Spleen (tissue), 11 donors: ENCODE data around the gene VPS8. TPM values are rescaled to one million over a fixed set of nuclear protein-coding genes. Genes with fewer than 3 reads are reported as not detected.
"Not testable (repeated sequence)": the region's sequence is repeated elsewhere in the genome, so short reads cannot be mapped to it uniquely, and the experiment has no call there.

Experiments used
- DNase-seq: peaks from one replicate; pipeline ENCODE4 v3.0.0-alpha.2; 2020
- H3K27ac ChIP-seq, 8 donors: fragments of 200-600 bp; sonication (generic) in 7 of 8; 1 replicate in 4 of 8; 2 replicates in 4 of 8; pipeline versions ENCODE4 v1.5.0 to v1.8.0; 2016 to 2021; ENCODE audit warnings: inconsistent platforms in 4 of 8, mild to moderate bottlenecking in 4 of 8, moderate library complexity in 1 of 8
- H3K27me3 ChIP-seq, 7 donors: fragments of 200-600 bp; sonication (generic) in 6 of 7; replicated peaks in 1 of 7; 1 replicate in 4 of 7; 2 replicates in 3 of 7; pipeline versions ENCODE4 v1.5.0 to v1.8.0; 2016 to 2021; ENCODE audit warnings: inconsistent platforms in 3 of 7, mild to moderate bottlenecking in 1 of 7
- H3K36me3 ChIP-seq, 6 donors: fragments of 200-600 bp; sonication (generic) in 5 of 6; 1 replicate in 4 of 6; 2 replicates in 2 of 6; pipeline versions ENCODE4 v1.5.0 to v1.8.0; 2016 to 2021; ENCODE audit warnings: inconsistent platforms in 2 of 6
- H3K4me1 ChIP-seq, 6 donors: fragments of 200-600 bp; sonication (generic) in 5 of 6; 1 replicate in 3 of 6; 2 replicates in 3 of 6; pipeline versions ENCODE4 v1.5.0 to v1.8.0; 2016 to 2021; ENCODE audit warnings: inconsistent platforms in 3 of 6
- H3K4me3 ChIP-seq, 8 donors: fragments of 200-600 bp; sonication (generic) in 7 of 8; 1 replicate in 4 of 8; 2 replicates in 4 of 8; pipeline versions ENCODE4 v1.5.0 to v1.8.0; 2016 to 2021; ENCODE audit warnings: inconsistent platforms in 4 of 8, mild to moderate bottlenecking in 4 of 8, moderate library complexity in 2 of 8
- H3K9me3 ChIP-seq, 8 donors: fragments of 200-600 bp; sonication (generic) in 7 of 8; 1 replicate in 4 of 8; 2 replicates in 4 of 8; pipeline versions ENCODE4 v1.5.0 to v1.8.0; 2016 to 2021; ENCODE audit warnings: inconsistent platforms in 4 of 8
- POLR2A ChIP-seq, 3 donors: fragments of 450-650 bp; IDR thresholded peaks; one replicate each; pipeline ENCODE4 v1.5.1; 2017; ENCODE audit warnings: antibody characterized with exemption in 3 of 3, mild to moderate bottlenecking in 1 of 3
- POLR2AphosphoS5 ChIP-seq, 3 donors: sonication (generic); formaldehyde crosslinking; IDR thresholded peaks; one replicate each; pipeline ENCODE4 v1.5.1; 2017; ENCODE audit warnings: antibody characterized with exemption in 3 of 3
- WGBS, 5 donors: extraction: QIAGEN DNeasy Blood & Tissue Kit in 3 of 5; methylation state at CpG; one replicate each; pipeline versions ENCODE4 v1.1.5 to v1.1.7; 2013 to 2018; 5-methylcytosine and 5-hydroxymethylcytosine counted together
- intact Hi-C: fragments of 100-400 bp; cut with DNase I; formaldehyde crosslinking; loops from one replicate; pipeline ENCODE4 v1.15.0; 2023; ENCODE audit warnings: low total_unique reads
- polyA plus RNA-seq, 3 donors: library from polyadenylated mRNA; stranded (reverse); fragments of 200-250 nt; gene quantifications; one replicate each; pipeline ENCODE4 v1.2.1, GENCODE V29; 2013
- total RNA-seq, 7 donors: library from RNA; depleted of rRNA in 3 of 7; stranded (reverse); fragments of >200 nt in 3 of 7; fragmentation: NEBNext Ultra II Directional in 4 of 7; extraction: Animal tissue kit (Norgen Biotek cat#: 25700) in 4 of 7; gene quantifications; one replicate each; pipeline versions ENCODE4 v1.1.0 to v1.2.1, GENCODE V29; 2016 to 2021
- TF ChIP-seq, protein P1 (sequence below), 11 experiments: fragments of 200-600 bp in 7 of 11; fragments of 450-650 bp in 4 of 11; sonication (generic) in 4 of 11; IDR thresholded peaks in 8 of 11; conservative IDR thresholded peaks in 3 of 11; 1 replicate in 7 of 11; 2 replicates in 4 of 11; pipeline versions ENCODE4 v1.4.0 to v1.8.0; 2016 to 2021; ENCODE audit warnings: antibody characterized with exemption in 11 of 11, inconsistent platforms in 4 of 11, mild to moderate bottlenecking in 1 of 11
- donor health status: healthy with polysubstance abuse.
- donor health status: DM: no; HTN: no; CAD: no; lungs with moderate emphysema.
- donor health status: DM: no; HTN: no; CAD: no.
- donor health status: Bipolar disorder and iron deficiency.
- donor health status: healthy.
- donor health status: DM: no; HTN: no; CAD: no.
- donor health status: DM: yes; HTN: yes; CAD: no.

The VPS8 gene
- total and polyA plus RNA-seq, 10 donors: 9.1 to 169 (median 97.5) TPM

DNA sequence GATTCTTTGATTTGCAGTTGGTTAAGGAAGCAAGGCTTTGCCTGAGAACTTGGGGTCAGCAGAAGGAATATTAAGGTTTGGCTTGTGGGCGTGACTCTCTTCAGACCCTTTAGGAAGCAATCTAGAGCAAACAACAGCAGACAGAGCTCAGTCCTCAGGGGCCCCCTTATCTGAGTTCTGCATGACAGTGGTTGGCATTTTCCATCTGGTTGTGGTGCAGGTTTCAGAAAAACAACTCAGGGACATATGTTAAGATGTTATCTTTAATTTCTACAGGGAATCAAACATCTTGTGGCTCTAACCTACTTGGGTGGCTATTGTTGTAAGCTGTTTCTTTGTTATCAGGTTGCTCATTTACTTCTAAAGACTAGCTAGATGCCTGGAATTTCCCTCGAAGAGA, 141.4 kb downstream of the VPS8 start:
- no peak for TF ChIP-seq POLR2A (IDR thresholded peaks at IDR 0.05)
- no peak for TF ChIP-seq POLR2AphosphoS5 (IDR thresholded peaks at IDR 0.05)
- TF ChIP-seq, protein P1, sequence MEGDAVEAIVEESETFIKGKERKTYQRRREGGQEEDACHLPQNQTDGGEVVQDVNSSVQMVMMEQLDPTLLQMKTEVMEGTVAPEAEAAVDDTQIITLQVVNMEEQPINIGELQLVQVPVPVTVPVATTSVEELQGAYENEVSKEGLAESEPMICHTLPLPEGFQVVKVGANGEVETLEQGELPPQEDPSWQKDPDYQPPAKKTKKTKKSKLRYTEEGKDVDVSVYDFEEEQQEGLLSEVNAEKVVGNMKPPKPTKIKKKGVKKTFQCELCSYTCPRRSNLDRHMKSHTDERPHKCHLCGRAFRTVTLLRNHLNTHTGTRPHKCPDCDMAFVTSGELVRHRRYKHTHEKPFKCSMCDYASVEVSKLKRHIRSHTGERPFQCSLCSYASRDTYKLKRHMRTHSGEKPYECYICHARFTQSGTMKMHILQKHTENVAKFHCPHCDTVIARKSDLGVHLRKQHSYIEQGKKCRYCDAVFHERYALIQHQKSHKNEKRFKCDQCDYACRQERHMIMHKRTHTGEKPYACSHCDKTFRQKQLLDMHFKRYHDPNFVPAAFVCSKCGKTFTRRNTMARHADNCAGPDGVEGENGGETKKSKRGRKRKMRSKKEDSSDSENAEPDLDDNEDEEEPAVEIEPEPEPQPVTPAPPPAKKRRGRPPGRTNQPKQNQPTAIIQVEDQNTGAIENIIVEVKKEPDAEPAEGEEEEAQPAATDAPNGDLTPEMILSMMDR (IDR thresholded peaks at IDR 0.05 in 8 of 11, conservative IDR thresholded peaks at IDR 0.05 in 3 of 11): no peak
- Histone ChIP-seq H3K27ac (no peak overlapping the region), H3K36me3 (peaks cover 0 to 97% (median 16%) of the 10 kb centered on the region in 6 donors), H3K4me1 (no peaks in the 10 kb centered on the region), H3K4me3 (no peak overlapping the region), H3K27me3 (no peaks in the 10 kb centered on the region), H3K9me3 (no peaks in the 10 kb centered on the region)
- no peak for DNase-seq
- WGBS, 5 donors: 59 to 66% (median 63%) methylated on average over 2 of the region's 2 CpGs
- intact Hi-C loops: no loop called here

DNA sequence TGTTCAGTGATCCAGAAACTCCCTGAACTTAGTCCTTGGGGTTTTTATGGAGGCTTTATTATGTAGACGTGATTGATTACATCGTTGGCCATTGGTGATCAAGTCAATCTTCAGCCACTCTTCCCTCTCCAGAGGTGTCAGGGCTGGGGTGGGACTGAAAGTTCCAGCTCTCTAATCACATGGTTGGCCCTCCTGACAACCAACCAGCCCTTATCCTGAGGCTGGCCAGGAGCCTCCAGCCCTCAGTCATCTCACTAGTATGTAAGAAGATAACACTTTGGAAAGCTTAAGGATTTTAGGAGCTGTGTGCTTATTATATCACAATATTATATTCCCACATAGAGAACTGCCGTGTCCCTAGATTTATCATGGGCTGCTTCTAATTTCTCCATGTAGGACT, 142.3 kb downstream of the VPS8 start:
- Histone ChIP-seq H3K36me3 (peaks cover 0 to 97% (median 16%) of the 10 kb centered on the region in 6 donors), H3K27ac (no peak overlapping the region), H3K4me1 (no peaks in the 10 kb centered on the region), H3K27me3 (no peaks in the 10 kb centered on the region), H3K9me3 (no peaks in the 10 kb centered on the region), H3K4me3 (no peak overlapping the region)
- WGBS, 5 donors: 81 to 99% (median 97%) methylated on average over 3 of the region's 3 CpGs
- TF ChIP-seq POLR2AphosphoS5 (IDR thresholded peaks at IDR 0.05) (no peak), POLR2A (IDR thresholded peaks at IDR 0.05) (no peak)
- TF ChIP-seq, protein P1 (IDR thresholded peaks at IDR 0.05 in 8 of 11, conservative IDR thresholded peaks at IDR 0.05 in 3 of 11): no peak
- DNase-seq: no peak
- intact Hi-C loops: no loop called here

DNA sequence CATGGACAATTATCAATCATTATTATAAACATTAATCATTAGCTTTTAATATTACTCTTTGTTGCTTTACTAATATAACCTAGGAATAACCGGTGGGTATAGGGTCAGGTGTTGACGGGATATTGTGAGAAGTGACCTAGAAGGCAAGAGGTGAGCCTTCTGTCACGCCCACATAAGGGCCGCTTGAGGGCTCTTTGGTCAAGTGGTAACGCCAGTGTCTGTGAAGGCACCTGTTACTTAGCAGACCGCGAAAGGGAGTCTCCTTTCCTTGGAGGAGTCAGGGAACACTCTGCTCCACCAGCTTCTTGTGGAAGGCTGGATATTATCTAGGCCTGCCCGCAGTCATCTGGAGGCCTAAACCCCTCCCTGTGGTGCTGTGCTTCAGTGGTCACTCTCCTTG, 142.9 kb downstream of the VPS8 start:
- intact Hi-C loops, DNase-seq: not testable (repeated sequence)
- 95 to 98% (median 97%) methylated on average over 8 of the region's 8 CpGs for WGBS, 5 donors

DNA sequence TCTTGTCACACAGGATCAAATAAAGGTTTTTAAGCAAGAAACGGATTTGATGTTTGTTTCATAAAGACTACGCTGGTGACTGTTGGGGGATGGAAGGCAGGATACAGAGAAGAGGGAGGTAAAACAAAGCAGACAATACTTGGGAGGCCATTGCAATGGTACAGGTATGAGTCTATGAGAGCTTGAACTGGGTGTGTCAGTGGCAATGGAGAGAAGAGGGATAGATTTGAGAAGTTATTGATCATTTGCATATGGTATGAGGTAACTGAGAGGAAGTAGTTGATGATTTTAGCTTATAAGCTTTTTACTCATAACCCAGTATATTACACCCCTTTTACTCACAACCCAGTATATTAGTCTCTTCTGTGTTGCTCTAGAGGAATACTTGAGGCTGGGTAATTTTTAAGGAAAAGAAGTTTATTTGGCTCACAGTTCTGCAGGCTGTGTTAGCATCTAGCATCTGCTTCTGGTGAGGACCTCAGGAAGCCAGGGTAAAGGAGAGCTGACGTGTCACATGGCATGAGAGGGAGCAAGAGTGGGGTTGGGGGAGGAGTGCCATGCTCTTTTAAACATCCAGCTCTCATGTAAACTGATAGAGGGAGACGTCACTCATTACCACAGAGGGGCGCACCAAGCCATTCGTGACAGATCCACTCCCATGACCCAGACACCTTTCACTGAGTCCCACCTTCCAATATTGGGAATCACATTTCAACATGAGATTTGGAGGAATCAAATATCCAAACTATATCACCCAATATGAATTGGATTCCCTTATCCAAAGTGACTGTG, 153.9 kb downstream of the VPS8 start:
- no peaks in the 10 kb centered on the region for H3K27me3 ChIP-seq
- peaks cover 0 to 92% (median 30%) of the 10 kb centered on the region in 6 donors for H3K36me3 ChIP-seq
- H3K27ac ChIP-seq: no peak overlapping the region
- H3K9me3 ChIP-seq: no peaks in the 10 kb centered on the region
- H3K4me1 ChIP-seq: no peaks in the 10 kb centered on the region
- no peak for DNase-seq
- intact Hi-C loops: no loop called here
- WGBS, 5 donors: 88 to 95% (median 91%) methylated on average over 6 of the region's 6 CpGs
- TF ChIP-seq POLR2AphosphoS5 (IDR thresholded peaks at IDR 0.05) (no peak), POLR2A (IDR thresholded peaks at IDR 0.05) (no peak)
- TF ChIP-seq, protein P1 (IDR thresholded peaks at IDR 0.05 in 8 of 11, conservative IDR thresholded peaks at IDR 0.05 in 3 of 11): no peak
- H3K4me3 ChIP-seq: no peak overlapping the region

More for the DNA sequence above, 142.9 kb downstream of the VPS8 start:
- not testable (repeated sequence) for H3K4me1 ChIP-seq, H3K27me3 ChIP-seq, H3K27ac ChIP-seq, H3K4me3 ChIP-seq, H3K9me3 ChIP-seq
- peaks cover 0 to 97% (median 15%) of the 10 kb centered on the region in 6 donors for H3K36me3 ChIP-seq
